Smooth muscle cell (in vitro differentiated cells): ENCODE measurements around the gene GPBAR1. TPM values are rescaled to one million over a fixed set of nuclear protein-coding genes. Genes with fewer than 3 reads are reported as not detected.

Experiments
- DNase-seq: peaks from one replicate; lab custom pipeline; 2025; ENCODE audit not compliant: unreplicated experiment; lab: John Stamatoyannopoulos, UW
- H2AFZ ChIP-seq: fragments of 200-600 bp; sonication (generic); 2 replicates; pipeline ENCODE4 v1.6.0; 2016; ENCODE audit warnings: antibody characterized with exemption, low read depth, mild to moderate bottlenecking
- H3F3A ChIP-seq: fragments of 200-600 bp; sonication (generic); 2 replicates; pipeline ENCODE4 v1.6.0; 2017; ENCODE audit warnings: antibody characterized with exemption, low read depth
- H3K27ac ChIP-seq: fragments of 200-600 bp; sonication (generic); 2 replicates; pipeline ENCODE4 v1.5.1; 2016; ENCODE audit warnings: low read depth, mild to moderate bottlenecking
- H3K27me3 ChIP-seq: fragments of 200-600 bp; sonication (generic); 2 replicates; pipeline ENCODE4 v1.6.1; 2016; ENCODE audit warnings: low read depth, mild to moderate bottlenecking
- H3K36me3 ChIP-seq: fragments of 200-600 bp; sonication (generic); 2 replicates; pipeline ENCODE4 v1.5.1; 2016; ENCODE audit warnings: low read depth
- H3K4me1 ChIP-seq: fragments of 200-600 bp; sonication (generic); 2 replicates; pipeline ENCODE4 v1.5.1; 2016; ENCODE audit warnings: low read depth
- H3K4me2 ChIP-seq: fragments of 200-600 bp; sonication (generic); 2 replicates; pipeline ENCODE4 v1.6.0; 2016; ENCODE audit warnings: mild to moderate bottlenecking
- H3K4me3 ChIP-seq: fragments of 200-600 bp; sonication (generic); 2 replicates; pipeline ENCODE4 v1.5.1; 2016; ENCODE audit warnings: mild to moderate bottlenecking
- H3K79me2 ChIP-seq: fragments of 200-600 bp; sonication (generic); 2 replicates; pipeline ENCODE4 v1.6.0; 2016; ENCODE audit warnings: low read depth, mild to moderate bottlenecking
- H3K9ac ChIP-seq: fragments of 200-600 bp; sonication (generic); 2 replicates; pipeline ENCODE4 v1.6.0; 2016; ENCODE audit warnings: low read depth
- H3K9me3 ChIP-seq: fragments of 200-600 bp; sonication (generic); replicated peaks from 2 replicates; pipeline ENCODE4 v1.5.1; 2016; ENCODE audit warnings: low read depth
- H4K20me1 ChIP-seq: fragments of 200-600 bp; sonication (generic); 2 replicates; pipeline ENCODE4 v1.6.0; 2016; ENCODE audit warnings: low read depth
- WGBS: methylation state at CpG from one replicate; pipeline ENCODE4 v1.1.7; 2016; ENCODE audit warnings: low lambda C conversion rate; 5-methylcytosine and 5-hydroxymethylcytosine counted together
- polyA plus RNA-seq: library from polyadenylated mRNA; unstranded; fragments of >200 nt; fragmentation: Nextera tagmentation; extraction: Ambion mirVana; gene quantifications from 2 replicates; pipeline ENCODE4 v1.2.1, GENCODE V29; 2016
- total RNA-seq: library from RNA; depleted of rRNA; stranded (reverse); fragments of >200 nt; gene quantifications from 2 replicates; pipeline ENCODE4 v1.2.3, GENCODE V29; 2014
- TF ChIP-seq, protein P1 (sequence below): fragments of 200-600 bp; sonication (generic); IDR thresholded peaks from 2 replicates; pipeline ENCODE4 v1.5.1; 2017; ENCODE audit warnings: borderline replicate concordance, mild to moderate bottlenecking, antibody characterized with exemption; ENCODE audit not compliant: insufficient read depth, poor library complexity, severe bottlenecking

The GPBAR1 gene
- total and polyA plus RNA-seq, 2 experiments from 2014 or later, result 1.3 to 1.6 TPM

DNA sequence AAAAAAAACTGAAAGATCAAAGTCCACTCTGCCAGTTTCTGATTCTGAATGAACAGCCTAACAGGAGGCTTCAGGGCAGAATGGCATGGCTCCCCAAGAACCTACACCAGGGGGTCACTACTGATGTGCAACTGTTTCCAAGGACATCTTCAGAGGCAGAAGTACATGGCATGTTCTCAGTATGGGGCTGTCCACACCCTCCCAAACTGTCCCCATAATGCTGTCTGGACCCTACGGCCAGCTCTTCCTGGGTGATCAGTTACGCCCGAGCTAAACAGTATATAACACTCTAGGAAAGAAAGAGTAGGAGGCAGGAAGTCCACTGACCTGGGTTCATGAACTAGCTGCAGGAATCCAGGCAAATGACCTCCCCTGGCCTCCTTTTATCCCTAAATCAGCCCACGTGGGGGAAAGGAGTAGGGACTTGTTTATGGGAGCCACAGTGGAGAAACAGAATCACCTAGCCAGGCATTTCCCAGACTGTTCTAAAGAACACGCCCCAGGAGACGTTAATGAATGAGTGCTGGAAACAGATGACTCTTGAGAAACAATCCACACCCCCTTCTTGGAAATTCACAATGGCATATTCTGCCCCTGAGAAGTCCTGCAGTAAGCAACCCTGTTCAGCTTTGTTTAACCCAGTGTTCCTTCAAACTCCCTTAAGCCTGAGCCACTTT is 29.0 kb downstream of the GPBAR1 start:
- H3K9ac ChIP-seq, result peak overlapping the region; percentile 73
- no peaks in the 10 kb centered on the region for H3K36me3 ChIP-seq
- TF ChIP-seq, protein P1, sequence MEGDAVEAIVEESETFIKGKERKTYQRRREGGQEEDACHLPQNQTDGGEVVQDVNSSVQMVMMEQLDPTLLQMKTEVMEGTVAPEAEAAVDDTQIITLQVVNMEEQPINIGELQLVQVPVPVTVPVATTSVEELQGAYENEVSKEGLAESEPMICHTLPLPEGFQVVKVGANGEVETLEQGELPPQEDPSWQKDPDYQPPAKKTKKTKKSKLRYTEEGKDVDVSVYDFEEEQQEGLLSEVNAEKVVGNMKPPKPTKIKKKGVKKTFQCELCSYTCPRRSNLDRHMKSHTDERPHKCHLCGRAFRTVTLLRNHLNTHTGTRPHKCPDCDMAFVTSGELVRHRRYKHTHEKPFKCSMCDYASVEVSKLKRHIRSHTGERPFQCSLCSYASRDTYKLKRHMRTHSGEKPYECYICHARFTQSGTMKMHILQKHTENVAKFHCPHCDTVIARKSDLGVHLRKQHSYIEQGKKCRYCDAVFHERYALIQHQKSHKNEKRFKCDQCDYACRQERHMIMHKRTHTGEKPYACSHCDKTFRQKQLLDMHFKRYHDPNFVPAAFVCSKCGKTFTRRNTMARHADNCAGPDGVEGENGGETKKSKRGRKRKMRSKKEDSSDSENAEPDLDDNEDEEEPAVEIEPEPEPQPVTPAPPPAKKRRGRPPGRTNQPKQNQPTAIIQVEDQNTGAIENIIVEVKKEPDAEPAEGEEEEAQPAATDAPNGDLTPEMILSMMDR, result no peak
- peaks cover 74% of the 10 kb centered on the region for H3K79me2 ChIP-seq
- 31% methylated on average over 6 of the region's 6 CpGs for WGBS
- H3K4me1 ChIP-seq, result peaks cover 41% of the 10 kb centered on the region
- H3K4me3 ChIP-seq, result peak overlapping the region; percentile 64
- H4K20me1 ChIP-seq, result no peaks in the 10 kb centered on the region
- no peaks in the 10 kb centered on the region for H3K27me3 ChIP-seq
- H2AFZ ChIP-seq, result no peak overlapping the region
- no peak for DNase-seq
- no peaks in the 10 kb centered on the region for H3K9me3 ChIP-seq
- peaks cover 42% of the 10 kb centered on the region for H3F3A ChIP-seq
- peak overlapping the region; percentile 94 for H3K4me2 ChIP-seq
- peak overlapping the region; percentile 100 for H3K27ac ChIP-seq

DNA sequence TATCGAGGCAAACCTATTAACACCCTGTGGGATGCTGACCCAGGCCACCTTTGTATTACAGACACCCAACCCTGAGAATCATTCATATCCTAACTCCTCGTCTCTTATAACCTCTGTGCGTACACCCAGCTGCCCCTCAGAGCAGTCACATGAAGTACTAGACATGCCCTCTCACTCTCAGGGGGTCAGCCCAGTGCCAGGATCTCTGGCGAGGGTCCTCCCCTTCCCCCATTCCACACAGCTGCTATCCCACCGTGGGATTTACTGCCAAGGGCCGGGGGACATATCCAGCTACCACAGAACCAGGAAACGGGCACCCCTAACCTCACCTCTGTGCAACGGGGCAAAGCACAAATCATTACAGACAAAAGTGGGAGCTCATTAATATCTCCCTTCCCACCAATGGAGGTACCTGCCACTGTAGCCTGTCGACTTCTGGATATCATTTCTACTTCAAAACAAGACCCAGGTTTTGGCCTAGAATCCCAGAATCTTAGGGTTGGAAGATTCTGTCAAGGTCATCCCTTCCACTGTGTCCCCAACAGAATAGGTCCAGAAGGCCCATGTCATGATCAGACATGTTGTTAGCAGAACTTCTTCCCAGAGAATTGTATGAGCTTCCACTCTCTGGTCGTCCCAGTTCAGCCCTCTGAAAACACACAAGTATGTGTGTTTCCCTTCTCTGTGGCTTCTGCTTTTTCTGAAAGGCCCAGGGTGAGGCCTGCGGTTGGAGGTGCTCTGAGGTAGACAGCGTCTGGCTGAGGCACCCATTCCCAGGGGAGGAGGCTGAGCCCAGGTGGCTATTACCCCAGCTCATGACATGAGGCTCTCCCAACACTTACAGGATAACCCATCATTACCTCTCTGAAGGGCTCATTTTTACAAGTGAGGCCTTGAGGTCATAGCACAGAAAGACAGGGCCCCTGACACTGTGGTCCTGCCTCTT is 29.8 kb downstream of the GPBAR1 start:
- Histone ChIP-seq H3K79me2 (peaks cover 66% of the 10 kb centered on the region), H3K9ac (peak overlapping the region; percentile 73), H3K4me2 (peak overlapping the region; percentile 94), H3K4me1 (peaks cover 46% of the 10 kb centered on the region), H2AFZ (no peak overlapping the region), H4K20me1 (no peaks in the 10 kb centered on the region), H3K36me3 (no peaks in the 10 kb centered on the region), H3K4me3 (peak overlapping the region; percentile 64), H3K9me3 (no peaks in the 10 kb centered on the region), H3K27me3 (no peaks in the 10 kb centered on the region), H3F3A (peaks cover 38% of the 10 kb centered on the region), H3K27ac (peak overlapping the region; percentile 100)
- 75% methylated on average over 12 of the region's 12 CpGs for WGBS
- no peak for DNase-seq
- TF ChIP-seq, protein P1, result no peak

DNA sequence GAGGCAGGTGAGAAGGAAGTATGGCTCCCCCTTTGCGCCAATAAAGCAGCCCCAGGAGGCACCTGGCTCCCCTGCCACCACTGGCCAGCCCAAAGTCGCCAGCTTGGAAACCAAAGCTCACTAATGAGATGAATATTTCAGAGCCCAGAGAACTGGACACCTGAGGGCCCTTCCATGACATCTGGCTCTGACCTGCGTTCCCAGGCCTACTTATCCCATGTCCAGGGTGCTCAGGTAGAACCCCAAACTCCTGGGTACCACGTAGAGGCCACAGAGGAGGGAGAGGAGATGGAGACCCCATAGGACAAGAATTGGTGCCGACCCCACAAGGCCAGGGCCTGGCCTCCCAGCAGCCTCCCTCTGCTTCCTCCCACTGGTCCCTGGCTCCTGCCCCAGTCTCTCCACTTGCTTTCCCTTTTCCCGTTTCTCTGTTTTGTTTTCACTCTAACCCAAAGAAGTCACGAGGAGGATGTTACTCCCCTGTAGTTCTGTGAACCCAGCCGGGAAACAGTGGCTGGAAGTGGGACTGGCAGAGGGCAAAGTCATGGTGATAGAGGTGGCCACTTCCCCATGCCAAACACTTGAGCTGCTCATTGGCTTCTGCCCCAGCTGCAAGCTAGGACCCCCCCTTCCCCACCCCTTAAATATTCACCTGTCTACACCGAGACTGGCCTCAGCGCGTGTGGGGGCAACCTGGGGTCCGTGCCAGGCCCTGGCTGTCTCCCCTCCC is 30.7 kb downstream of the GPBAR1 start:
- Histone ChIP-seq H3K4me2 (peak overlapping the region; percentile 94), H3K36me3 (no peaks in the 10 kb centered on the region), H3K9me3 (no peaks in the 10 kb centered on the region), H3K4me1 (peaks cover 37% of the 10 kb centered on the region), H3K27me3 (no peaks in the 10 kb centered on the region), H2AFZ (no peak overlapping the region), H4K20me1 (no peaks in the 10 kb centered on the region), H3K9ac (peak overlapping the region; percentile 73), H3K79me2 (peaks cover 58% of the 10 kb centered on the region), H3K4me3 (peak overlapping the region; percentile 64), H3K27ac (peak overlapping the region; percentile 100), H3F3A (peaks cover 29% of the 10 kb centered on the region)
- no peak for DNase-seq
- WGBS, result 56% methylated on average over 12 of the region's 12 CpGs
- TF ChIP-seq, protein P1, result no peak
